Fibroblast of skin of left quadriceps (primary cell): ENCODE data around the gene GRM7.

Experiments used
- DNase-seq, 2 experiments: peaks; one replicate each; pipeline ENCODE4 v3.0.0-alpha.2; 2013; ENCODE audit warnings: low read depth in 2 of 2

The GRM7 gene

DNA sequence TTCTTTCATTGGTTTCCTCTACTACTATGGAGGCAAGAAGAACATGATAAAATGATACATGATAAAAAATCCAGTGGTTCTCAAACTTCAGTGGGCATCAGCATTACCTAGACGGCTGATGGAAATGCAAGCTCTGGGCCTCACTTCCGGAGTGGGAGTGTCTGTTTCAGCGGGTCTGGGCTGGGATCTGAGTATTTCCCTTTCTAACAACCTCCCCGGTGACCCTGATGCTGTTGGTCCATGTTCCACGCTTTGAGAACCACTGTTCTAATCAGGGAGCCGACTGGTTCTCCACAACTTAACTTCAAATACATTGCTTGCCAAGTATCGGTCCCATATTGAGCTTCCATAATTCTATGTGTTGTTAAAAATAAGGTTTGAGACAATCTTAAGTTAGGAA lies 928.4 kb downstream of the GRM7 start:
- DNase-seq = no peak

DNA sequence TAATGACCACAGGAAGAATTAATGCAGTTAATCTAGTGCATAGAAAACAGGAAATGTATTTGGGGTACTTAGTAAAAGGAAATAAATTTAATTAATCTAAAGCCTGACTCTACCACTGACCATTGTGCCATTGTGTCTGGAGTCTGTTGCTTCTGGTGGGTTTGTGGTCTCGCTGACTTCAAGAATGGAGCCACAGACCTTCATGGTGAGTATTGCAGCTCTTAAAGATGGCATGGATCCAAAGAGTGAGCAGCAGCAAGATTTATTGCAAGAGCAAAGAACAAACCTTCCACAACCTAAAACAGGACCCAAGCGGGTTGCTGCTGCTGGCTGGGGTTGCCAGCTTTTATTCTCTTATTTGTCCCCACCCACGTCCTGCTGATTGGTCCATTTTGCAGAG lies 929.2 kb downstream of the GRM7 start:
- DNase-seq = no peak
